Mesenchymal stem cell (in vitro differentiated cells and primary cell): ENCODE results near the gene CHDH.

ENCODE experiments used
- DNase-seq: peaks from one replicate; pipeline ENCODE4 v3.0.0-alpha.2; 2013
- H2AFZ ChIP-seq: one replicate; pipeline ENCODE4 v1.6.1; 2013; ENCODE audit warnings: low read depth, mild to moderate bottlenecking, control low read depth, inconsistent platforms, low read length, moderate library complexity
- H2AK5ac ChIP-seq: 2 replicates; pipeline ENCODE4 v1.6.1; 2013; ENCODE audit warnings: low read length, moderate library complexity, mild to moderate bottlenecking, inconsistent platforms; ENCODE audit not compliant: severe bottlenecking
- H2BK120ac ChIP-seq: one replicate; pipeline ENCODE4 v1.6.1; 2013; ENCODE audit warnings: low read depth, mild to moderate bottlenecking, inconsistent platforms, low read length, moderate library complexity
- H2BK12ac ChIP-seq, 2 experiments: one replicate each; pipeline ENCODE4 v1.6.1; 2013; ENCODE audit warnings: inconsistent platforms in 2 of 2, low read length in 2 of 2, mild to moderate bottlenecking in 2 of 2, moderate library complexity in 2 of 2, control low read depth in 1 of 2
- H2BK15ac ChIP-seq: one replicate; pipeline ENCODE4 v1.6.1; 2013; ENCODE audit warnings: mild to moderate bottlenecking, low read depth, inconsistent platforms; ENCODE audit not compliant: poor library complexity, severe bottlenecking
- H2BK5ac ChIP-seq: 2 replicates; pipeline ENCODE4 v1.6.1; 2013; ENCODE audit warnings: low read depth, mild to moderate bottlenecking, low read length, control low read depth, inconsistent platforms; ENCODE audit not compliant: poor library complexity, severe bottlenecking
- H3K14ac ChIP-seq, 2 experiments: one replicate each; pipeline ENCODE4 v1.6.1; 2013; ENCODE audit warnings: inconsistent platforms in 2 of 2, low read length in 2 of 2, control low read depth in 1 of 2, mild to moderate bottlenecking in 1 of 2, moderate library complexity in 1 of 2
- H3K18ac ChIP-seq, 2 experiments: one replicate each; pipeline ENCODE4 v1.6.1; 2013; ENCODE audit warnings: inconsistent platforms in 2 of 2, low read length in 2 of 2, control low read depth in 1 of 2, low read depth in 1 of 2, mild to moderate bottlenecking in 1 of 2
- H3K23ac ChIP-seq, 2 experiments: one replicate each; pipeline ENCODE4 v1.6.1; 2013; ENCODE audit warnings: inconsistent platforms in 2 of 2, low read length in 2 of 2, mild to moderate bottlenecking in 2 of 2, moderate library complexity in 2 of 2, control low read depth in 1 of 2
- H3K27ac ChIP-seq: 2 replicates; pipeline ENCODE4 v1.5.1; 2013; ENCODE audit warnings: mild to moderate bottlenecking, moderate library complexity, low read length, control low read depth, inconsistent platforms; ENCODE audit not compliant: poor library complexity, severe bottlenecking
- H3K27me3 ChIP-seq, 2 experiments: 2 replicates each; pipeline versions ENCODE4 v1.6.1 to v1.7.0; 2013; ENCODE audit warnings: low read length in 2 of 2, mild to moderate bottlenecking in 2 of 2, moderate library complexity in 2 of 2, control low read depth in 1 of 2, inconsistent platforms in 1 of 2; ENCODE audit not compliant: control insufficient read depth in 1 of 2, insufficient read depth in 1 of 2
- H3K36me3 ChIP-seq, 2 experiments: 2 replicates each; pipeline versions ENCODE4 v1.6.1 to v1.7.0; 2013; ENCODE audit warnings: low read length in 2 of 2, control low read depth in 1 of 2, inconsistent platforms in 1 of 2, low read depth in 1 of 2, mild to moderate bottlenecking in 1 of 2; ENCODE audit not compliant: insufficient read depth in 2 of 2, control insufficient read depth in 1 of 2
- H3K4ac ChIP-seq, 2 experiments: one replicate each; pipeline ENCODE4 v1.6.1; 2013; ENCODE audit warnings: inconsistent platforms in 2 of 2, low read length in 2 of 2, mild to moderate bottlenecking in 2 of 2, moderate library complexity in 2 of 2, control low read depth in 1 of 2, low read depth in 1 of 2
- H3K4me1 ChIP-seq: 2 replicates; pipeline ENCODE4 v1.6.1; 2013; ENCODE audit warnings: low read depth, low read length, control low read depth; ENCODE audit not compliant: control insufficient read depth, insufficient read depth
- H3K4me2 ChIP-seq: 2 replicates; pipeline ENCODE4 v1.6.1; 2013; ENCODE audit warnings: low read length, mild to moderate bottlenecking, inconsistent platforms; ENCODE audit not compliant: poor library complexity, severe bottlenecking
- H3K4me3 ChIP-seq, 2 experiments: 2 replicates each; pipeline versions ENCODE4 v1.5.1 to v1.7.0; 2013; ENCODE audit warnings: low read length in 2 of 2, mild to moderate bottlenecking in 2 of 2, control low read depth in 1 of 2, low read depth in 1 of 2; ENCODE audit not compliant: insufficient read depth in 1 of 2
- H3K79me1 ChIP-seq: replicated peaks from 2 replicates; pipeline ENCODE4 v1.6.1; 2013; ENCODE audit warnings: mild to moderate bottlenecking, control low read depth, low read length, inconsistent platforms; ENCODE audit not compliant: poor library complexity, severe bottlenecking
- H3K9ac ChIP-seq: 2 replicates; pipeline ENCODE4 v1.7.0; 2013; ENCODE audit warnings: mild to moderate bottlenecking, low read length, moderate library complexity
- H3K9me3 ChIP-seq: 2 replicates; pipeline ENCODE4 v1.7.0; 2013; ENCODE audit warnings: mild to moderate bottlenecking, low read length; ENCODE audit not compliant: control insufficient read depth
- H4K8ac ChIP-seq: one replicate; pipeline ENCODE4 v1.6.1; 2013; ENCODE audit warnings: inconsistent platforms, mild to moderate bottlenecking, low read length, moderate library complexity
- H4K91ac ChIP-seq: one replicate; pipeline ENCODE4 v1.6.1; 2013; ENCODE audit warnings: mild to moderate bottlenecking, low read length, inconsistent platforms
- WGBS: methylation state at CpG from one replicate; pipeline ENCODE4 v1.1.7; 2013; ENCODE audit warnings: mixed read lengths; 5-methylcytosine and 5-hydroxymethylcytosine counted together

CHDH gene

DNA sequence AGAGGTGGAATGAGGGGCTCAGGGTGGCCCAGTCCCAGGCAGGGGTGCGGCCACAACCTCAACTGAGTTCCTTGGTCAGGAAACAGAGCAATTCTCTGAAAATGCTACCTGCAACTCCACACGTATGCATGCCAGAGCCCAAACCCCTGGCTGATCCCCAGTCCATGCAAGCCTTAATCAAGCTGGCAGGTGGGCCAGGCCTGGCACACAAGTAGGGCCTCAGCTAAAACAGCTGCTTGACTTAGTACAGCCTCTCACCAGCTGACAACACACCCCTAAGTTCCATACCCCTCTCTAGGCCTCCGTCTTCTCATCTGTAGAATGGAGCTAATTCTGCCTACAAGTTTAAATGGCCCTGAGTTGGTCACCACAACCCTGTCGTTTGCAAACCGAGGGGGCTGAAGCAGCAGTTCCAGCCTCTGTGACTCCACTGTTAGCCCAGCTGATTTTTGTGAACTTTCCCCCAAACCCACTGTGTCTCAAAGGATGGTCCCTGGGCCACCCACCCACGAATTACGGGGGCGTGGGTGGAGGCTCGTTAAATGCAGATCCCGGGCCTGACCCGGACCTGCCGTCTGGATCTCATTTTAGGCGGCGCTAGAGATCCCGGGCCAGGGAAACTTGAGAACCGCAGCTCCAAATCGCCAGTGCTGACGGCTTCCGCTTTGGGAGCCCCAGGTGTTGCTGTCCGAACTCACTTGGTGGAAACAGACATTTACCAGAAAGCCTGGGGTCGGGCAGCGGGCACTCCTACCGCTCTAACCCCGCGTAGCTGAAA is 927 bp downstream of the CHDH start:
- Histone ChIP-seq H3K23ac (no peak overlapping the region), H3K9ac (peak overlapping the region; percentile 79), H3K4me3 (peak overlapping the region; percentile 71 to 82), H3K27me3 (peaks cover 18 to 29% of the 10 kb centered on the region in 2 experiments), H2BK120ac (no peak overlapping the region), H2BK5ac (no peak overlapping the region), H2BK12ac (no peak overlapping the region), H2BK15ac (no peak overlapping the region), H3K4me1 (peaks cover 14% of the 10 kb centered on the region), H3K4ac (no peak overlapping the region), H3K27ac (no peak overlapping the region), H3K18ac (no peak overlapping the region), H2AK5ac (no peak overlapping the region), H3K36me3 (no peaks in the 10 kb centered on the region), H3K79me1 (no peaks in the 10 kb centered on the region), H3K14ac (no peak overlapping the region), H3K9me3 (no peaks in the 10 kb centered on the region), H2AFZ (no peak overlapping the region), H3K4me2 (peak overlapping the region; percentile 98), H4K8ac (no peak overlapping the region), H4K91ac (no peak overlapping the region)
- 18% methylated on average over 25 of the region's 25 CpGs for WGBS
- DNase-seq, result peak; percentile 33

DNA sequence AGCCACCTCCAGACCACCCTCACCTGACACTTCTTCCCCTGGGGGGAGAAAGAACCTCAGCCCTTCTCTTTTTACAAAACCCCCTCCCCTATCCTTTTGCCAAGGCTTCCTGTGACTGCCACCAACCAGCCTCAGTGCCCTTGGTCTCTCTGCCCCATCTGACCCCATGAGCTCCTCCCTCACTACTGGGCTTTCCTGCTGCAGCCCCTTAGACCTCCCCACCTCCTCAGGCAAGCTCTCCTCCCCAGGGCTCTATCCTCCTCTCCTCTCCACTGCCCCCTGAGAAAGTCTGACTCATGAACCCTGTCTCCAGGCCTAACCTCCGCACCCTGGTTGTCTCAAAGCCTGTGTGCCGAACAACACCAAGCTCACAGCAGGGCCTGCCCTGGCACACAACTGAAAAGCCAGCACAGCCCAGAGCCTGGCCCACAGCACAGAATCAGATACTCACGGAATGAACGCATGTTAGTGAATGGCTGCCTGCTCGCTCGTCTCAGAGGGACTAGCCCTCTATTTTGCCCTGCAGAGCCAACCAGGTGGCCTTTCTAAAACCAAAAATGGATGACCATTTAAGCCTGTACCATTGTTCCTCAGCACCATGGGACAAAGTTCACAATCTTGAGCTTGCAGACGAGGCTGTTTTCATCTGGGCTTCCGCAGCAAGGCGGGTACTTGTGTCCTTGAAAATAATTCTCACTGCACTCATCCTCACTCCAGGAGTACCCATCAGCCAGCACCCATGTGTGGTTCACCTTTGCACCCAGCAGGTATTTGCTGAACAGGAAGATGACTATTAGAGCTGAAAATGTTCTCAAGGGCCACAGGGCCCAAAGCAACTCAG is 1.7 kb downstream of the CHDH start:
- no peak for DNase-seq
- H2BK5ac ChIP-seq, result no peak overlapping the region
- no peak overlapping the region for H2AK5ac ChIP-seq
- no peak overlapping the region for H2BK12ac ChIP-seq
- no peaks in the 10 kb centered on the region for H3K79me1 ChIP-seq
- no peaks in the 10 kb centered on the region for H3K9me3 ChIP-seq
- no peak overlapping the region for H3K4me2 ChIP-seq
- H3K27ac ChIP-seq, result no peak overlapping the region
- peaks cover 18 to 29% of the 10 kb centered on the region in 2 experiments for H3K27me3 ChIP-seq
- H3K9ac ChIP-seq, result no peak overlapping the region
- H2AFZ ChIP-seq, result no peak overlapping the region
- H2BK120ac ChIP-seq, result no peak overlapping the region
- H4K91ac ChIP-seq, result no peak overlapping the region
- no peak overlapping the region for H3K14ac ChIP-seq
- H3K4me1 ChIP-seq, result peaks cover 14% of the 10 kb centered on the region
- H2BK15ac ChIP-seq, result no peak overlapping the region
- WGBS, result 95% methylated on average over 9 of the region's 9 CpGs
- no peaks in the 10 kb centered on the region for H3K36me3 ChIP-seq
- no peak overlapping the region for H4K8ac ChIP-seq
- no peak overlapping the region for H3K4ac ChIP-seq
- no peak overlapping the region for H3K23ac ChIP-seq
- H3K18ac ChIP-seq, result no peak overlapping the region
- H3K4me3 ChIP-seq, result no peak overlapping the region

DNA sequence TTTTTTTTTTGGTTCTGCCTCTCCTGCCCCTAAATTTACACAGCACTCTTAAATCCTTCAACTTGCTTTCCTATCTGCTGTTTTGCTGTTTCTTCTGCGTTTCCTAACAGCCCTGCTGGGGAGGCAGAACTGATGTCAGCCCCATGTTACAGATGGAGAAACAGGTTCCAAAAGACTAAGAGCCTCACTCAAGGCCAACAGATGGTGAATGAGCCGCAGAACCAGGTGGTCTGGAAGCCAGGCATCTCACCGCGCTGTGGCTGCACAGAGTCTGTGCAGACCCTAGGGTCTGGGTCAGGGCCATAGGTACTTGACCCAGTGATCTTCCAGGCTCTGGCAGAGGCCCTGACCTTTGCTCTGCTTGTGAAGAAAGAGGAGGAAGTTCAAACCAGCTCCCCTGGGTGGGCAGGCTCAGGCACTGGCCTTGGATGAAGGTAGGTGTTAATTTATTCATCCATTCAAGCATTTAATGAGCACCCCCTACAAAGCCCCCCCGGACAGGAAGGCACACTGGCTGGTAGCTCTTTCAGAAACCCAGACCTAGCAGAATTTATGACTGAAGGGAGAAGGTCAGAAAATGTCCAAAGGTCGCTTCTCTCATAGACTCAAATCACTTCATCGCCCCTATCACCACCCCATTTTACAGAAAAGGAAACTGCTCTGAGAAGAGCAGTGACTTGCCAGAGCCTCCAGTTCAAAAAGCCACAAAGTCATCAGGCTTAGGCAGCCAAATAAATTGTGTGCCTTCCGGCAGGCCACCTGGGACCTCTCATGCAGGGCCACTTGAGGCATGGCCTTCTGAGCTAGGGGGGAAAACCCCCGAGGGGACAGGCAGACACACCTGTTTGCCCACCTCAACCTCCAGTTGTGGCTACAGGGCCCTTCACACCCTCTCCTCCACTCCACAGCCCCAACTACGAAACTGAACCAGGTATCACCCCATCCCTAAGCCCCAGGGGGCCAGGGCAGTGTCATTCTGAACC is 2.7 kb downstream of the CHDH start:
- DNase-seq, result no peak
- peaks cover 17 to 25% of the 10 kb centered on the region in 2 experiments for H3K27me3 ChIP-seq
- WGBS, result 72% methylated on average over 10 of the region's 10 CpGs
- no peak overlapping the region for H2AK5ac ChIP-seq
- H4K91ac ChIP-seq, result no peak overlapping the region
- H2AFZ ChIP-seq, result no peak overlapping the region
- H2BK5ac ChIP-seq, result no peak overlapping the region
- no peaks in the 10 kb centered on the region for H3K79me1 ChIP-seq
- no peak overlapping the region for H3K4me3 ChIP-seq
- no peak overlapping the region for H3K4ac ChIP-seq
- no peak overlapping the region for H2BK15ac ChIP-seq
- H2BK120ac ChIP-seq, result no peak overlapping the region
- no peak overlapping the region for H3K18ac ChIP-seq
- no peak overlapping the region for H3K9ac ChIP-seq
- no peaks in the 10 kb centered on the region for H3K36me3 ChIP-seq
- no peak overlapping the region for H3K14ac ChIP-seq
- no peak overlapping the region for H3K27ac ChIP-seq
- no peak overlapping the region for H3K4me2 ChIP-seq
- H4K8ac ChIP-seq, result no peak overlapping the region
- H2BK12ac ChIP-seq, result no peak overlapping the region
- H3K4me1 ChIP-seq, result peaks cover 14% of the 10 kb centered on the region
- H3K9me3 ChIP-seq, result no peaks in the 10 kb centered on the region
- H3K23ac ChIP-seq, result no peak overlapping the region
